ENCODE data around the gene SPAG6.
A peak's percentile ranks its signal among the peaks of the same experiment; 100 is the strongest.

The SPAG6 gene

DNA sequence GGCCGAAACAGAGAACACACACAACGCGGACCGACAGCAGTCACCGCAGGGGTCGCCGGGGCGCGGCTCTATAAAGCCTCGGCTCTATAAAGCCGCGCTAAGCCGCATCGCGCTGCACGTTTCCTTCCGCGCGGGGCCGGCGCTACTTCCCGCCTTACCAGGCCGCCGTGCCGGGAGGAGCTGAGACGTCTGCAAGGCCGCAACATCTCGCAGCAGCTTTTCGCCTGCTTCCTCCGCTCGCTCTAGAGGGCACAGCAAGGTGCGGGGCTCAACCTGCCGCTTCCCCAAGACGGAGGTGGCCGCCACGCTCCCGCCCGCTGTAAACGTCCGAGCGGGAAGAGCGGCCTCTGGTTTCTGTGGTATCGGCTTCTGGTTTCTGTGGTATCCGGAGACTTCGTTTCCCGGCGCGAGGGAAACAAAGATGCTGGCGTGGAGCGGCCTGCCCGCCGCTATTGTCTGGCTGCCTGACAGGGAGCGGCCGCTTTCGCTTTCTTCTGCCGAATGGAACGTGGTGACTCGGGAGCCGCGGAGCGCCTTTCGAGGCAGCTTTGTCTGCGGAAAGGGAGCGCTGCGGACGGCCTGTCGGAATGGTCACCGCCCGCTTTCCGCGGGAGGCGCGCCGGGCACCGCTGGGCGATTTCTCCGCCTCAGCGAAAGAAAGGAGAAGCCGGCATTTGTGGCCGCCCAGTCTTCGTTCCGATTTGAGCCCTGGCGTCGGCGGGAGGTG, 91.8 kb downstream of the SPAG6 start:
- DNase-seq = peak; percentile 90

DNA sequence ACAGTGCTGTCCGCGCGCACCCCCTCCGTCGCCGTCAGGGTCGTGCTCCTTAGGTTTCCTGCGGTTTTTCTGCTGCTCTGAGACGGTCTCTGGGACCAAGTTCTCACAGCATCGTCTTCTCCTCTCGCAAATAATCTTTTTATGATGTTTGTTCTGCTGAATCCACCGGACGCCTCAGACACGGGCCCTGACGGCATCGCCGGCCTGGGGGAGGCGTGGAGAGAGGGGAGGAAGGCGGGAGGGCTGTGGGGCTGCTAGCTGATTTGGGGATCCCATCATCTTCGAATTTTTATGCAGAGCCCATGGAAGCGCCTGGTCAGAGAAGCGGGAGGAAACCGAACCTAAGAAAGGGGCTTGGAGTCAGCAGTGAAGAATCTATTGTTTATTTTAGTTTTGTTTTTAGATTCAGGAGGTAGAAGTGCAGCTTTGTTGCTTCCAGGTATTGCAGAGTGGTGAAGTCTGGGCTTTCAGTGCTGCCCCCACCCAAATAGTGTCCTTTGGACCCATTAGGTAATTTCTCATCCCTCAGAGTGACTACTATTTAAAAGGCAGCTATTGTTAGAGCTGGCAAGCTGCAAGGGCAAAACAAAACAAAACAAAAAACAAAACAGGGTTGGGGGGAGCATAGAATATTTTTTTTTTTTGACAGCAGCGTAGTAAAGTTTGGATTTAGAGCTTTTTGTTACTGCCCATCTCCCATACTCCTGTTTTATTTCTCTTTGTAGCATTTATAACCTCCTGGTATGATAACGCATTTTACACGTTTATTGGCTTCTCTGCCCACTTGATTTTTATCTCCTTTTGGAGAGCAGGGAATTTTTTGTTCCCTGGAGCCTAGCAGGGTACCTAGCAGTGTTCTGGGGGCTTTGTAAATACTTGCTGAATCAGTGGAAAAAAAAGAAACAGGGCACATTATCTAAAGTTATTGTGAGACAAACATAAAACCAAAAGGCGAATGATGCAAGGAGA, 92.6 kb downstream of the SPAG6 start:
- DNase-seq = peak; percentile 21

DNA sequence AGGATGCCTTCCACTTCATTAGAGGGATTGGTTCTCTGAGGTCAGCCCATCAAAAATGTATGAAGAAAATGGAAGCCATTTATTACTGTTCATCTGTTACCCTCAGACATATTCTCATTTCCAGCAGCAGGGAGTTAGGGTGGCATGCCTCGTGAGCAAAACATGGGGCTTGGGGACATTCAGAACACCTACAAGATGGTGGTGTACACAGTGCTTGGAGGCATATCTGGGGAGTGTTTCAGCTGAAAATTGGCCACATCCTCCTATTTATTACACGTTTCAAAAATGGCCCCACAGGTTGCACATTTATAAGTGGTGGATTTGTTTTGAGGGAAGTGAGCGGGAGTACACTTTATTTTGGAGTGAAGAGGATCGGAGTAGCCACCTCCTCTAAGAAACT, 93.4 kb downstream of the SPAG6 start:
- DNase-seq = no peak

- DNase-seq = no peak
Observed at GRCh38 chr10:22442063-22442462, 96.8 kb downstream of the SPAG6 start.

DNA sequence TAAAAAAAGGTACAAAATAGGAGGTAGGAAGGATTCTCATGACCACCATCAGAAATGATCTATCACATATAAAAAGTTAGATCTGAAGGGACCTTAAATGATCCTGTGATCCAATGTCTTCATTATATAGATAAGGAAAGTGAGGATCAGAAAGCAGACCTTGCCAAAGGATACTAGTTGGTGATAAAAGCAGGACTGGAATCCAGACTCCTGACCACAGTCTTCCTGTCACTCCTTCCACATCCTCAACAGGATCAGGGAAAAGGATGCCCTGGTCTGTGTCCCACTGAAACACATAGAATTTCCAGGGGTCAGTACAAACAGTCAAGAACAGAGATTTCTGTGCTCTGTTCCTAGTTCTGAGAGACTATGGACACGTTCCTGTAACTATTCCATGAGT, 97.2 kb downstream of the SPAG6 start:
- DNase-seq = no peak

GRCh38 chr10:22443175-22443901, 98.0 kb downstream of the SPAG6 start:
- DNase-seq = peak; percentile 70

GRCh38 chr10:22444219-22444788, 99.0 kb downstream of the SPAG6 start:
- no peak for DNase-seq

DNA sequence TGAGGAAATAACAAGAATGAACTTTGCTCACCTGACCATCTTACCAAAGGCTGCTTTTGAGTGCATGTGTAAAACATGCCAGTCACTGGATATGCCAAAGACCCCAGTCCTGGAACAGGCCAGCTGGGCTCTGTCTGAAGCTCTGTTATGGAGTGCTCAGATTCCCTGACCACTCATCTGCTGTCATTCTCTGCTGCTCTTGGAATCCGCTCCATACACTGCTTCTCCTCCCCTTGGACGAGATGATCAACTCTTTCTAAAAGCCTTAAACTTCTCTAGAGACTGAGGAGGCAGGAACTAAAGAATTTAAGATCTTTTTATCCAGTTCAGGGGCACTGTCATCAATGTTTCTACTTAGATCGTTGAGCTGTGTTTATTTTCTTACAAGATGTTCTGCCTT, 100.2 kb downstream of the SPAG6 start:
- DNase-seq = no peak

DNA sequence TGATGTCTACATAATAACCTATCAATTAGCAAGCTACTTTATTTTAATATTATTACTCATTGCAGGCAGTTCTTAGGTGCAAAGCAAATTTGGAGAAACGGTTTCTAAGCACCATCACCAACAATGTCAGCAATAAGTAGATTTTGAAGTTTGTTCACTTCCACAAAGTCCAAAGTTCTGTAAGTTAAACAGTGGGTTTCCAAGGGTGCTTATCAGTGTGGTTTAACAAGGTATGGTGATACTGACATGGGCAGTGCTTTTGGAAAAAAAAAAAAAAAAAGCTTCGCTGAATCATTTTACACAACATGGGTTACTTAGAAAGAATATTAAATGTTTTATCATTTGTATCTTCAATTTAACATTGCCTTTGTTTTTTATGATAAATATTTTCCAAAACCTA, 101.8 kb downstream of the SPAG6 start:
- DNase-seq = no peak

DNA sequence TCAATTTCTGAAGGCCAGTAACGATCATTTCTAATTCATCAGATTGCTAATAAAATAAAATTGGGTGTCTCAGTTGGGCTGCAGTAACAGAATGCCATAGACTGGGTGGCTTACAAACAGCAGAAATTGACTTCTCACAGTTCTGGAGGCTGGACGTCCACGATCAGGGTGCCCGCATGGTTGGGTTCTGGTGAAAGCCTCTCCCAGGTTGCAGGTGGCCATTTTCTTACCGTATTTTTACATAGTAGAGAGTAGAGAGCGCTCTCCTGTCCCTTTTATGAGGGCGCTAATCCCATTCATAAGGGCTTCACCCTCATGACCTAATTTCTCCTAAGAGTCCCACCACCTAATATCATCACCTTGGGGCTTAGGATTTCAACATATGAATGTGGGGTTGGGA, 106.0 kb downstream of the SPAG6 start:
- no peak for DNase-seq

GRCh38 chr10:22453320-22453719, 108.0 kb downstream of the SPAG6 start:
- no peak for DNase-seq

GRCh38 chr10:22453948-22454591, 108.8 kb downstream of the SPAG6 start:
- DNase-seq = peak; percentile 18

- DNase-seq = no peak
Observed at GRCh38 chr10:22454634-22455033, 109.3 kb downstream of the SPAG6 start.

- DNase-seq = no peak
Observed at GRCh38 chr10:22455068-22455857, 110.0 kb downstream of the SPAG6 start.

GRCh38 chr10:22456486-22456885, 111.2 kb downstream of the SPAG6 start:
- no peak for DNase-seq

- no peak for DNase-seq
Observed at GRCh38 chr10:22458272-22459038, 113.2 kb downstream of the SPAG6 start.

GRCh38 chr10:22459496-22459895, 114.2 kb downstream of the SPAG6 start:
- DNase-seq = no peak

GRCh38 chr10:22460101-22460500, 114.8 kb downstream of the SPAG6 start:
- DNase-seq = no peak

- no peak for DNase-seq
Observed at GRCh38 chr10:22460531-22461403, 115.5 kb downstream of the SPAG6 start.

GRCh38 chr10:22461891-22462290, 116.6 kb downstream of the SPAG6 start:
- DNase-seq = peak; percentile 54
